DND-41 (cell line): Measurements from ENCODE around the gene JAML.

Experiments
- ATAC-seq: fragments of 200-7000 bp; cut with Tn5 transposase; 3 replicates; pipeline ENCODE4 v1.9.1; 2021; ENCODE audit warnings: low read depth; ENCODE audit not compliant: insufficient read depth
- DNase-seq: peaks from one replicate; pipeline ENCODE4 v3.0.0-alpha.2; 2020
- H2AFZ ChIP-seq: 2 replicates; pipeline ENCODE4 v1.6.0; 2012; ENCODE audit warnings: low read depth, low read length
- H3K27ac ChIP-seq: 2 replicates; pipeline ENCODE4 v1.5.1; 2012; ENCODE audit warnings: low read length, inconsistent platforms
- H3K27me3 ChIP-seq: fragments of 200-600 bp; sonication (generic); 2 replicates; pipeline ENCODE4 v1.6.0; 2012; ENCODE audit warnings: low read length, mild to moderate bottlenecking, inconsistent platforms; ENCODE audit not compliant: insufficient read depth, poor library complexity
- H3K36me3 ChIP-seq: 2 replicates; pipeline ENCODE4 v1.5.1; 2012; ENCODE audit warnings: low read length, inconsistent platforms; ENCODE audit not compliant: insufficient read depth
- H3K4me1 ChIP-seq: 2 replicates; pipeline ENCODE4 v1.5.1; 2012; ENCODE audit warnings: mild to moderate bottlenecking, low read length; ENCODE audit not compliant: insufficient read depth
- H3K4me2 ChIP-seq: 2 replicates; pipeline ENCODE4 v1.6.0; 2012; ENCODE audit warnings: mild to moderate bottlenecking, moderate library complexity, low read length, inconsistent platforms; ENCODE audit not compliant: insufficient read depth
- H3K4me3 ChIP-seq, 2 experiments: fragments of 200-600 bp in 1 of 2; shearing (Covaris generic) in 1 of 2; 2 replicates each; pipeline ENCODE4 v1.5.1; 2012 to 2016; ENCODE audit warnings: inconsistent platforms in 2 of 2, low read length in 2 of 2, mild to moderate bottlenecking in 2 of 2, low read depth in 1 of 2, moderate library complexity in 1 of 2
- H3K79me2 ChIP-seq: 2 replicates; pipeline ENCODE4 v1.6.0; 2012; ENCODE audit warnings: low read length, inconsistent platforms; ENCODE audit not compliant: insufficient read depth
- H3K9ac ChIP-seq: 2 replicates; pipeline ENCODE4 v1.6.0; 2012; ENCODE audit warnings: low read depth, mild to moderate bottlenecking, inconsistent platforms, low read length, moderate library complexity
- H3K9me3 ChIP-seq: 2 replicates; pipeline ENCODE4 v1.5.1; 2012; ENCODE audit warnings: low read length, moderate library complexity, mild to moderate bottlenecking, inconsistent platforms; ENCODE audit not compliant: insufficient read depth, severe bottlenecking
- H4K20me1 ChIP-seq: 2 replicates; pipeline ENCODE4 v1.6.0; 2012; ENCODE audit warnings: low read length; ENCODE audit not compliant: insufficient read depth
- CTCF ChIP-seq: IDR thresholded peaks from 2 replicates; pipeline ENCODE4 v1.5.1; 2012; ENCODE audit warnings: borderline replicate concordance, low read length, moderate library complexity, mild to moderate bottlenecking; ENCODE audit not compliant: poor library complexity, severe bottlenecking; ENCODE audit errors: extremely low read depth
- EZH2 ChIP-seq: IDR thresholded peaks from 3 replicates; pipeline ENCODE4 v1.6.1; 2012; ENCODE audit warnings: borderline replicate concordance, low read depth, mild to moderate bottlenecking, moderate library complexity, low read length, inconsistent platforms; ENCODE audit not compliant: severe bottlenecking

JAML gene

GRCh38 chr11:118239509-118240205 is 14.8 kb upstream of the JAML start:
- Histone ChIP-seq H2AFZ (no peak overlapping the region), H4K20me1 (no peaks in the 10 kb centered on the region), H3K4me3 (no peak overlapping the region), H3K9me3 (no peaks in the 10 kb centered on the region), H3K27me3 (no peaks in the 10 kb centered on the region), H3K4me2 (no peak overlapping the region), H3K36me3 (no peaks in the 10 kb centered on the region), H3K27ac (no peak overlapping the region), H3K9ac (no peak overlapping the region), H3K79me2 (no peaks in the 10 kb centered on the region), H3K4me1 (no peaks in the 10 kb centered on the region)
- DNase-seq: no peak
- no peak for TF ChIP-seq CTCF
- TF ChIP-seq EZH2: no peak
- no peak for ATAC-seq

- Histone ChIP-seq H3K79me2 (no peaks in the 10 kb centered on the region), H3K27ac (no peak overlapping the region), H3K4me1 (no peaks in the 10 kb centered on the region), H4K20me1 (no peaks in the 10 kb centered on the region), H3K4me2 (no peak overlapping the region), H3K9me3 (no peaks in the 10 kb centered on the region), H3K9ac (no peak overlapping the region), H2AFZ (no peak overlapping the region), H3K27me3 (no peaks in the 10 kb centered on the region), H3K4me3 (no peak overlapping the region), H3K36me3 (no peaks in the 10 kb centered on the region)
- ATAC-seq (no peak), DNase-seq (no peak)
- TF ChIP-seq CTCF (no peak), EZH2 (no peak)
These were observed 14.1 kb upstream of the JAML start for GRCh38 chr11:118238929-118239328.

GRCh38 chr11:118238421-118238820 is 13.6 kb upstream of the JAML start:
- H3K27ac ChIP-seq: no peak overlapping the region
- no peak overlapping the region for H2AFZ ChIP-seq
- TF ChIP-seq EZH2 (no peak), CTCF (no peak)
- DNase-seq (no peak), ATAC-seq (no peak)
- no peak overlapping the region for H3K4me3 ChIP-seq
- no peaks in the 10 kb centered on the region for H3K36me3 ChIP-seq
- no peak overlapping the region for H3K9ac ChIP-seq
- H3K4me2 ChIP-seq: no peak overlapping the region
- H4K20me1 ChIP-seq: no peaks in the 10 kb centered on the region
- H3K79me2 ChIP-seq: no peaks in the 10 kb centered on the region
- no peaks in the 10 kb centered on the region for H3K27me3 ChIP-seq
- H3K4me1 ChIP-seq: no peaks in the 10 kb centered on the region
- H3K9me3 ChIP-seq: no peaks in the 10 kb centered on the region

- TF ChIP-seq EZH2 (no peak), CTCF (no peak)
- H2AFZ ChIP-seq: no peak overlapping the region
- no peaks in the 10 kb centered on the region for H4K20me1 ChIP-seq
- H3K4me2 ChIP-seq: no peak overlapping the region
- no peak overlapping the region for H3K27ac ChIP-seq
- no peak for ATAC-seq
- no peak for DNase-seq
- no peaks in the 10 kb centered on the region for H3K79me2 ChIP-seq
- H3K36me3 ChIP-seq: no peaks in the 10 kb centered on the region
- H3K4me1 ChIP-seq: no peaks in the 10 kb centered on the region
- H3K9ac ChIP-seq: no peak overlapping the region
- H3K9me3 ChIP-seq: no peaks in the 10 kb centered on the region
- no peaks in the 10 kb centered on the region for H3K27me3 ChIP-seq
- no peak overlapping the region for H3K4me3 ChIP-seq
These were observed 11.4 kb upstream of the JAML start for GRCh38 chr11:118236170-118236569.
